ENCODE data around the gene RNF41. TPM values are rescaled to one million over a fixed set of nuclear protein-coding genes. Genes with fewer than 3 reads are reported as not detected.
A peak's percentile ranks its signal among the peaks of the same experiment; 100 is the strongest.

Gene RNF41
- total RNA-seq, result 10 to 100 TPM; 32.3 to 44.5 (median 38.6) TPM
- 49.2 TPM for total RNA-seq (2013)

- Mint-ChIP-seq H3K27me3 (ENCODE audit: low read depth in 2 of 2) (no peaks in the 10 kb centered on the region), H3K4me3 (peak within 1 kb of the TSS; percentile 98), H3K36me3 (no peaks in the 10 kb centered on the region), H3K27ac (peak within 1 kb of the TSS; percentile 100), H3K4me1 (peaks cover 48 to 53% of the 10 kb centered on the region in 2 donors), H3K9me3 (no peaks in the 10 kb centered on the region)
- ATAC-seq (peak; percentile 86 to 96 (median 87)), DNase-seq (peak; percentile 93 to 97)
- Histone ChIP-seq H3K9me3 (ENCODE audit: control insufficient read depth, insufficient read depth, low read length) (no peaks in the 10 kb centered on the region), H3K36me3 (ENCODE audit: control insufficient read depth, insufficient read depth, low read length) (no peaks in the 10 kb centered on the region), H3K4me3 (ENCODE audit: low read length) (peak within 1 kb of the TSS; percentile 100), H3K27ac (ENCODE audit: low read length) (peak within 1 kb of the TSS; percentile 98), H3K4me1 (ENCODE audit: control insufficient read depth, insufficient read depth, low read length) (peaks cover 47% of the 10 kb centered on the region), H3K27me3 (ENCODE audit: control insufficient read depth, insufficient read depth, low read length) (no peaks in the 10 kb centered on the region)
- no peak for TF ChIP-seq CTCF (IDR thresholded peaks at IDR 0.05)
- intact Hi-C loops (cut with micrococcal nuclease), result loop anchor here (1.0 to 10.0 kb wide), 5 partner anchors 29 to 250 kb away; partner anchors contain the start of genes ANKRD52, RAB5B, RPS26 and ZC3H10
- WGBS (ENCODE audit: insufficient coverage), result under 1% methylated on average over 42 of the region's 42 CpGs
These were observed at the start of gene RNF41 for GRCh38 chr12:56221757-56222530. RNF41 (minus strand) TSS chr12:56221922; CDS start chr12:56214047, 7,875 bp downstream.

- Mint-ChIP-seq H3K27me3 (ENCODE audit: low read depth in 2 of 2) (no peaks in the 10 kb centered on the region), H3K4me3 (no peak overlapping the region), H3K36me3 (peaks cover 13% of the 10 kb centered on the region), H3K4me1 (peaks cover 9 to 20% of the 10 kb centered on the region in 2 donors), H3K27ac (peak overlapping the region; percentile 41 to 47), H3K9me3 (no peaks in the 10 kb centered on the region)
- Histone ChIP-seq H3K27ac (ENCODE audit: low read length) (no peak overlapping the region), H3K9me3 (ENCODE audit: control insufficient read depth, insufficient read depth, low read length) (no peaks in the 10 kb centered on the region), H3K36me3 (ENCODE audit: control insufficient read depth, insufficient read depth, low read length) (peaks cover 34% of the 10 kb centered on the region), H3K4me1 (ENCODE audit: control insufficient read depth, insufficient read depth, low read length) (peaks cover 14% of the 10 kb centered on the region), H3K4me3 (ENCODE audit: low read length) (no peak overlapping the region), H3K27me3 (ENCODE audit: control insufficient read depth, insufficient read depth, low read length) (no peaks in the 10 kb centered on the region)
- peak in 1 of 2 donors; percentile 34 for DNase-seq
- ATAC-seq, result no peak
- intact Hi-C loops (cut with micrococcal nuclease), result no loop called here
- TF ChIP-seq CTCF (IDR thresholded peaks at IDR 0.05), result no peak
- WGBS (ENCODE audit: insufficient coverage), result 16% methylated on average over 1 of the region's 1 CpG
These were observed 49.3 kb upstream of the RNF41 start for GRCh38 chr12:56271031-56271430.

- intact Hi-C loops (cut with micrococcal nuclease), result loop anchor here (2.0 kb wide), 2 partner anchors 33 to 67 kb away; partner anchors contain the start of gene CS
- no peaks in the 10 kb centered on the region for H3K27me3 Mint-ChIP-seq (ENCODE audit: low read depth in 2 of 2)
- Histone ChIP-seq H3K4me1 (ENCODE audit: control insufficient read depth, insufficient read depth, low read length) (peaks cover 16% of the 10 kb centered on the region), H3K9me3 (ENCODE audit: control insufficient read depth, insufficient read depth, low read length) (no peaks in the 10 kb centered on the region), H3K4me3 (ENCODE audit: low read length) (peak overlapping the region; percentile 88), H3K27me3 (ENCODE audit: control insufficient read depth, insufficient read depth, low read length) (no peaks in the 10 kb centered on the region), H3K36me3 (ENCODE audit: control insufficient read depth, insufficient read depth, low read length) (peaks cover 5% of the 10 kb centered on the region), H3K27ac (ENCODE audit: low read length) (peak overlapping the region; percentile 61)
- peak overlapping the region; percentile 95 for H3K4me3 Mint-ChIP-seq
- no peaks in the 10 kb centered on the region for H3K36me3 Mint-ChIP-seq
- peaks cover 9 to 20% of the 10 kb centered on the region in 2 donors for H3K4me1 Mint-ChIP-seq
- 41% methylated on average over 21 of the region's 21 CpGs for WGBS (ENCODE audit: insufficient coverage)
- ATAC-seq, result no peak
- TF ChIP-seq CTCF (IDR thresholded peaks at IDR 0.05), result no peak
- no peaks in the 10 kb centered on the region for H3K9me3 Mint-ChIP-seq
- no peak for DNase-seq
- H3K27ac Mint-ChIP-seq, result peak overlapping the region; percentile 94 to 95
These were observed 45.8 kb upstream of the RNF41 start for GRCh38 chr12:56267443-56268071.
